AG08395 (cell line): ENCODE results near the gene TNRC18.
"Not testable (repeated sequence)": the region's sequence is repeated elsewhere in the genome, so short reads cannot be mapped to it uniquely, and the experiment has no call there.

Source experiments
- DNase-seq: peaks from one replicate; pipeline ENCODE4 v3.0.0; 2012; ENCODE audit warnings: mixed read lengths, low spot score

TNRC18 gene

DNA sequence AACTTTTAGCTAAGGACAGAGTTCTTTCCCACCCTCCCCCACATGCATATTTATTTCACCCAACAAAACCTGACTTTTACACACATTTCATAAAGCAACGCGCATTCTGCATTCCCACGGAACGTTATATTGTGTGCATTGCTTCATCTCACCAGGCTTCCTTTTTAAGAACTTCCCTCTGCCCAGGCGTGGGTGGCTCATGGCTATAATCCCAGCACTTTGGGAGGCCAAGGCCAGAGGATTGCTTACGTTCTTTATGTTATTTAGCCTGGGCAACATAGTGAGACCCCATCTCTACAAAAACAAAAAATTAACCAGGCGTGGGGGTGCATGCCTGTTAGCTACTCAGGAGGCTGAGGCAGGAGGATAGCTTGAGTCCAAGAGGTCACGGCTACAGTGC is 155.8 kb downstream of the TNRC18 start:
- DNase-seq, result not testable (repeated sequence)

DNA sequence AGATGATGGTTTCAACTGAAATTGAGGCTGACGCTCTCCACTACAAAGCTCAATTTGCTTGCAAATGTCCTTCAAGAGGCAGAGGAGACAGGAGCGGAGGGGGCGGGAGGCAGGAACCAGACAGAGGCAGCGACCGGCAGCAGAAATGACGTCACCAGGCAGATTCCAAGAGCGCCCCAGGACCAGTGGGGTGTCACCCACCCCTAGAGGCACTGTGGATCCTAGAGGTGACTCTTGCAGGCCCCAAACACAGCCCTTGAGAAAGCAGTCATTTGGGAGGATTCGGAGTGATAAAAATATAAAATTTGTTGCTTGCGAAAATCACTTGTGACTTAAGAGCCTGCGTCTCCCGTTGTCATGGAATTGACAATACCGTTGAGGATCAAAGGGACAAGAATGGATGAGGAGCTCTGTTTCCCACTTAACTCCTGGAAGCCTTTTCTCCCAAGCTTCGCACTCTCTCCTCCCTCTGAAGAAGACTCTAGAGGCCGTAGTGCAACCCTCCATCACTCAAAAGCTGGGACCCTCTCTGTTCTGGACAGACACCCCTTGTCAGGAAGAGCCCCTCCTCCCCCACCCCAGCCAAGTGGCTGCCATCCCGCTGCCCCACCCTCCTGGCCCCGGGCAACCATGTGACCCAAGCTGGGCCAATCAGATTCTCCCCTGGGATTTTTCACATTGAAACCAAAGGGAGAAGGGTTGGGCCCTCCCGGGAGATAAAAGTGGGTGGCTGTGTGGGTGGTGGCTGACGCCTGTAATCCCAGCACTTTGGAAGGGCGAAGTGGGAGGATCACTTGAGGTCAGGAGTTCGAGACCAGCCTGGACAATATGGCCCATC is 157.2 kb downstream of the TNRC18 start:
- no peak for DNase-seq

DNA sequence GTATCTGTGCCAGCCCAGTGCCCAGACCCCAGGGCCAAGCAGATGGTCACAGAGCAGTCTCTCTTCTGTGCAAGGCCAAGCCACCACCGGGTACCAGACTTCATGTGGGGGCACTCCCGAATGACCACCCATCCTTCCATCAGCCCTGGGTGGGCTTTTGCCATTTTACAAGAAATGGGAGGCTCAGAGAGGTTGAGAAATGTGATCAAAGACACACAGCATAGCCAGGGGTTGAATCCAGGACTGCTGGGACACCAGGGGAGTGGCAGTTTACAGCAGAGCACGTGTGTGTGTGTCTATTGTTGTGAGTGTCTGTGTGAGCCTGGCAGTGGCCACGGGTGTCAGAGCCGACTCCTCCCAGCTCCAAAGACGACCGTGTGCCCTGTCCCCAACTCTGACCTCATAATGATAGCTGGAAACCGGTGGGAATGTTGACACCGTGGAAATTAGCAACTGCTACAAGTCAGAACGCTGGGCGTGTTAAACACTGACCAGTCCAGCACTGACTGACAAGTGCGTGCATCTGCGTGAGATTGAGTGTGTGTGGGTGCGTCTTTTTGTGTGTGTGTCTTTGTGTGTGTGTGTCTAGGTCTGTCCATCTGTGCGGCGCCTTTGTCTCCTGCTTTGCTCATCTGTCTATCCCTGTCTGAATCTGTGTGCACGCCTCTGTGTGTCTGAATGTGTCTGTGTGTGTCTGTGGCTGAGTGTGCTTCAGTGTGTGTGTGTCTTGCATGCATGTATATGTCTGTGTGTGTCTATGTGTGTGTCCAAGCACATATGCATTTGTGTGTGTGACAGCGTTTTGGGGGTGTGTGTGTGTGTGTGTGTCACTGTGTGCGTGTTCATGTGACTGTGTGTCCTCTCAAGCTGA is 158.1 kb downstream of the TNRC18 start:
- DNase-seq, result no peak

DNA sequence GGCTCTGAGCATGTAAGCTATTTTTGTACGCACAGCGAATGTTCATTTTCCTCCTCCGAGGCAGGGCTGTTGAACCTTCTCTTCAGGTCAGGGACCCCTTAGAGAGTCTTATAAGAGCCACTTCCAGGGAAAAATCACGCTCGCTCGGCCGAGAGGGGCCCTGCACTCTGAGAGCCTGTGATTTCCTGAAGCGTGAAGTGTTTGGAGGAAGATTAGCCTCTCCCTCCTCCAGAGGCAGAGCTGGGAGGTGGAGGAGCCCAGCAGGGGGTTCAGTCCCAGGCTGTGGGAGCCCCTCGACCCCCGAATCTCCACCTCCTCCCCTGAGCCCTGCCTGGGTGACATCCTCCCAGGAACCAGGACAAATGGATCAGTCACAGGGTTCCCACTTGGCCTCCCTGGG is 160.6 kb downstream of the TNRC18 start:
- DNase-seq, result not testable (repeated sequence)

DNA sequence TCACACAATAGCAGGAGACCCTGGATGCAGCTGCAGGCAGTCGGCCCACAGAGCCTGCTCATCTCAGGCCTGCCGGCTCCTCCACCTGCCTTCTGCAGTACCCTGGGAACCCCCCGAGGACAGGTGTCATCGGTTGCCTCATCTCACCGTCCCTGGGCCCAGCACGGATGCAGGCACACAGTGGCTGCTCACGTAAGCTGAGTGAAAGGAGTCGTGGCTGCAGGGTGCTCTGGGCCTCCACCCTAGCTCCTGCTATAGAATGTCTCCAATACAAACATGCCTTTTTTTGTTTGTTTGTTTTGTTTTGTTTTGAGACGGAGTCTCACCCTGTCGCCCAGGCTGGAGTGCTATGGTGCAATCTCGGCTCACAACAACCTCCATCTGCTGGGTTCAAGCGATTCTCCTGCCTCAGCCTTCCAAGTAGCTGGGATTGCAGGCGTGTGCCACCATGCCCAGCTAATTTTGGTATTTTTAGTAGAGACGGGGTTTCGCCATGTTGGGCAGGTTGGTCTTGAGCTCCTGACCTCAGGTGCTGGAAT is 163.0 kb downstream of the TNRC18 start:
- DNase-seq, result not testable (repeated sequence)
